ENCODE data around the gene TECRL.

Gene TECRL, protein sequence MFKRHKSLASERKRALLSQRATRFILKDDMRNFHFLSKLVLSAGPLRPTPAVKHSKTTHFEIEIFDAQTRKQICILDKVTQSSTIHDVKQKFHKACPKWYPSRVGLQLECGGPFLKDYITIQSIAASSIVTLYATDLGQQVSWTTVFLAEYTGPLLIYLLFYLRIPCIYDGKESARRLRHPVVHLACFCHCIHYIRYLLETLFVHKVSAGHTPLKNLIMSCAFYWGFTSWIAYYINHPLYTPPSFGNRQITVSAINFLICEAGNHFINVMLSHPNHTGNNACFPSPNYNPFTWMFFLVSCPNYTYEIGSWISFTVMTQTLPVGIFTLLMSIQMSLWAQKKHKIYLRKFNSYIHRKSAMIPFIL

DNA sequence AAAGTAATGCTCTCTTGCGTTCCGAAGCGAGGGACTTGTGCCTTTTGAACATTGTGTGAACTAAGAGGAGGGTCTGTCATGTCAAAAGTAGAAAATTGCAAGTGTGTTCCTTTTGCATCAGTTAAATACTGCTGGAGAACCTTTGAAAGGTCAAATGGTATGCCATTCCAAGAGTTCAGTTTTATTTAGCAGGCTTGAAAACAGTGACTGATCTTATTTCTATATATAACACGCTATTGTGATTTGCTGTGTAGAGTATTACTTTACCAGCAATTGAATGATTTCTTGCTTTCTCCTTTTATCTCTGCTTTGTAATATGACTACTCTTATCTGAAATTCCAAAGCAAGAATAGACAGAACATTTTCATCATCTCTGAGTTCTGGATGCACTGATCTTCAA is at the start of gene TECRL:
TSS of gene TECRL (minus strand) at position 151 of the 400 bp plus-strand sequence. CDS start at position 52, 99 bp downstream.
- DNase-seq: no peak

DNA sequence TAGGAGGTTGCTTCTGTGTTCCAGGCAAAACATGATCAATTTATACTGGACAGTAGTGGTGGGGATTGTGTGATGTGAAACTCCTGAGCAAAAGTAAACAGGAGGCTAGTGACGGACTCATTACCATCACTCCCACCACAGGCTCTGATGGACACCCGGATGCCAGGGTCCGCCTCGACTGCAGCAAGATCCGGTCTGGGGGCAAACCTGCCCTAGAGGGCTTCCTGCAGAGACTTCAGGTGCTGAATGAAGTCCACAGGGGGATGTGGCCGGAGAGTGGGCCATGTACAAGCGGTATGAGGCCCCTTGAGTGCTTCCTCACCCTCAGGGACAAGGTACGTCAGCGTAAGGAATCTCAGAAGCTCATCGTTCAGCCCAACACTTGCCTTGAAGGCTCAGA is 23.4 kb upstream of the TECRL start:
- DNase-seq: no peak

DNA sequence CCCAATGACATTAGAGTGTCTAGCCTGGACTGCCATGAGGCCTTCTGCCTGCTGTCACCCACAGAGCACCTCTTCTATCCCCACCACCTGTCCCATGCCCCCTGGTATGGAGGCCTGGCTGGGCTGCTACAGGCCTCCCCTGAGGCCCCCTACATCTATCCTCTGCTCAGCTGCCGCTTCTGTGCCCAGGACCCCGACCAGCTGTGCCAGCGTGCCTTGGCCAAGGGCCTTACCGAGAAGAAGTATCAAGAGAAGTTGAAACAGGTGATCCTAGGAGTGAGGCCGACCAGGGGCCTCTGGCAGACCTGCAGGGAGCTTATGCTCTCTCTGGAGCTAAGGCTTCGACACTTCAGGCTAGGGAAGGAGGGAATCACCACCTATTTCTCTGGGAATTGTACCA is 21.7 kb upstream of the TECRL start:
- DNase-seq: no peak

DNA sequence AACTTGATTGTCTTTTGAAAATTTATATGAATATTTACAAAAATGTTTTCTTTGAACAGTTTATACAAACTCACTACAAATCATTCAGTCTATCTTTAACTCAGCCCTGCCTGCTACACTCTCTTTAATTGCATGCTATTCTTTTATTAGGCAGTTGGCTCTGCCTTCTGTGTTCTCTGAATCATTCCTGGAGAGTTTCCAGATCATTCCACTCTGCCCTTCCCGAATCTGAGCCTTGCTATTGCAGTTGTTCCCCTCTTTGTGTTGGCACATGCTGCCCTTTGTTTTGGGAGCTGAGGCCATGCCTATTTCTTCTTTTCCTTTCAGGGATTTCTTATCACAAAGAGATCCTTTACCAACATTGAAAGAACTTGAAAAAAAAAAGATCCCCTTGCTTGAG is 8.7 kb upstream of the TECRL start:
- no peak for DNase-seq

DNA sequence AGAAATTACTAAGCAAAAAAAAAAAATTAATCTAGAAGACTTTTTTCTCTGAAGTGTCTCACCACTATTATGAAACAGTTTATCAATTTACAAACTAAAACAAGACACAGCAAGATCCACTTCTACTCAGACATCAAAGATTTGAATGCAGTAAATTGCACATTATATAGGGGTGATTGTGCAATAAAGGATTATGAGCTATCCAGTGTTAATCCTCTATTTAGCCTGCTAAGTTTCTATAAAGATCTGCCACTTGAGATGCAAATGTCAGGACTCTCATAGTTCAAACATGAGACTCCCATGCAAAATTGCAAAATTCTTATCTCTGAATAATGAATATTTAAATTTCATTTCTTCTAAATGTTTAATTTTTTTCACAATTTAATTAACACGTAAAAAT is 2.2 kb downstream of the TECRL start:
- no peak for DNase-seq

DNA sequence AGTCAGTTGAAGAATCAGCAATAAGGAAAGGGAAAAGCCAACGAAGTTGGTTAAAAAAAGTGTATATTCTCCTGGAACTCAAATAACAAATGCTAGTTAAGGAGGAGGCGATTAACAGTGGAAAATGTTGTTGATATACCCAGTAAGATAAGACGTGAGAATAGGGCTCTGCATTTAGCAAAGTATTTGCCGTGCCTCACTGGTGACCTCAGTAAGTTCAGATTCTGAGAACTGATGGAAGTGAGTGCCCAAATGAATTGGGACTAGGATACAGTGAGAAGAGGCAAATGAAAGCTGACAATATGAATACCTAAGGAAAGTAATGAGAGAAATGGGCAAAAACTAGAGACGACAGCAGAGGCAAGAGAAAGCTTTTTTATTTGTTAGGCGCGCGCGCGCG is 3.5 kb downstream of the TECRL start:
- no peak for DNase-seq

DNA sequence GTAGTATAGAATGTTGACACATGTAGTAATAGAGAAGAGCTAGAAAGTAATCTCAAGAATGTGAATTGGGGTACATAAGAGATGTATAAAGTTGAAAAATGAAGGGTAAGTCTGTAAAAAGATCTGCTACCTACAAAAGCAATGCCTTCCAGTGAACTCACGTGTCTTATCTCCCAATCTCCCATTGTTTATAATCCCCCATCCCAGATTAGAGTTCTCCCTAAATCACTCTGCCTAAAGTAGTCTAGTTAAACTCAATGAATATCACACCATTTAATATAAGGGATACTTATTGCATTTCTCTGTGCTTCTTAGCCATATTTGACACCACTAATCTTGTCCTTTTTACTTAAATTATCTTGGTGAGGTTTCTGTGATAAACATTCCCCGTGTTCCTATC is 6.6 kb downstream of the TECRL start:
- no peak for DNase-seq

DNA sequence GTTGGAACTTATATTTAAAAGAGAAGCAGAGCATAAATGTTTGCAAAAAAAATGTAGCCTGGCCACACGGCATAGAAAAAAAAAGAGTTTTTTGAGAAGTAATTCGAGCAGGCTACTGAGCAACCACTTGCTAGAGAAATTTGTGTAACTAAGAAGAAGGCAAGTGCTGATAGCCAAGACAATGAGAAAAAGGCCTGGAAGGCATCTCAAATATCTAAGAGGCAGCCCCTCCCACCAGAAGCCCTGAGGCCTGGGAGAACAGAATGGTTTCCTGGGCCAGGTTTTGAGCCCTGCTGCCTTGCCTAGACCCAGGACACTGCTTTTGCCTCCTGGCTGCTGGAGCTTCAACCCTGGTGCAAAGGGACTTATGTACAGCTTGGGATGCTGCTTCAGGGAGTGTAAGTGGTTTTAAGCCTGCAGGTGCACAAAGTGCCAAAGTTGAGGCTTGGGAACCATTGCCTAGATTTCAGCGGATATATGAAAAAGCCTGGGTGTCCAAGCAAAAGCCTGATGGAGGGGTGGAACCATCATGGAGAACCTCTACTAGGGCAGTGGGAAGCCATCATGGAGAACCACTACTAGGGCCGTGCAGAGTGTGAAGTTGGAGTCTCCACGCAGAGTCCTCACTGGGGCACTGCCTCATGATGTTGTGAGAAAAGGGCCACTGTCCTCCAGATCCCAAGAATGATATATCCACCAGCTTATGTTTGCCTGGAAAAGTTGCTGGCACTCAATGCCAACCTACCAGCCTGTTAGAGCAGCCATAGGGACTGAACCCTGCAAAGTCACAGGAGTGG is 9.7 kb downstream of the TECRL start:
- no peak for DNase-seq

DNA sequence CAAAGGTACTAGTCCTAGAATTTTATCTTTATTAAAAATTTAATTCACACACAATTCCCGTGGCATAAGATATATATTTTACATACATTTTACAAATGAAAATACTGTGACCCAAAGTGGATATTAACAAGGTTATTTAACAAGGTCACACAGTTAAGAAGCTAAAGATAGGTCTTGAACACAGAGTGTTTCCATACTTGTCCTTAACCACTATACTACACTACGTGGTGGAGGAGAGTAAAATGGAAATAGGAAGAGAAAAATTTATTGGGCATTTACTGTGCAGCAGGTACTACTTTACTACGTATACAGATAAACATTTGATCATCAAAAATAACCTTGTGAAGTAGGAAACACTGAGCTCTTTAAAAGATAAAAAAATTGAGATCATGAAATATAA is 14.8 kb downstream of the TECRL start:
- no peak for DNase-seq

DNA sequence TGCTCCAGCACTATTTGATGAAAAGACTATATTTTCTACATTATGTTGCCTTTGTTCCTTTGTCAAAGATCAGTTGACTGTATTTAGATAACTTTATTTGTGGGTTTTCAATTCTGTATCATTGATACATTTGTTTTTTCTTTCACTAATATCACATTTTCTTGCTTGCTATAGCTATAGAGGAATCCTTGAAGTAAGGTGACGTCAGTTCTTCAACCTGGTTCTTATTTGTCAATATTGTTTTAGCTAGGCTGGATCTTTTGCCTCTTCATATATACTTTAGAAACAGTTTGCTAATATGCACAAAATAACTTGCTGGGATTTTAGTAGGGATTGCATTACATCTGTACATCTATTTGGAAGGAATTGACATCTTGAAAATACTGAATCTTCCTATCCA is 21.0 kb downstream of the TECRL start:
- no peak for DNase-seq

DNA sequence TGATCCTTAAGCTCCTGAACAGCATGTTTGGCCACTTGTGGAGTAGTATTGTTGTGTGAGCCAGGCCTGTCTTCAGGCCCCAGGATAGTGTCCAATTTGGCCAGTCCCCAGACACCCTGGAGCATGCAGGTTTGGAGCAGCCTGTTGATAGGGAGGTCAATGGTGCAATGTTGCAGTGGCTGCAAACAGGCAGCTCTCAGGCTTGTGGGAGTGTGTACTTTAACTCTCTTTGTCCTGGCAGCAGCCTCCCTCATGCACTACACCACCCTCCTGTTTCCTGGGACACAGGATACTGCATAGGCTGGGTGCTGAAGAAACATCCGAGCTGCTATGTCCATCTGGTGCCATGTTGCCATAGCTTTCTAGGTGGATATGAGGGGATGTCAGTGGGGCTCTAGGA is 24.0 kb downstream of the TECRL start:
- no peak for DNase-seq

DNA sequence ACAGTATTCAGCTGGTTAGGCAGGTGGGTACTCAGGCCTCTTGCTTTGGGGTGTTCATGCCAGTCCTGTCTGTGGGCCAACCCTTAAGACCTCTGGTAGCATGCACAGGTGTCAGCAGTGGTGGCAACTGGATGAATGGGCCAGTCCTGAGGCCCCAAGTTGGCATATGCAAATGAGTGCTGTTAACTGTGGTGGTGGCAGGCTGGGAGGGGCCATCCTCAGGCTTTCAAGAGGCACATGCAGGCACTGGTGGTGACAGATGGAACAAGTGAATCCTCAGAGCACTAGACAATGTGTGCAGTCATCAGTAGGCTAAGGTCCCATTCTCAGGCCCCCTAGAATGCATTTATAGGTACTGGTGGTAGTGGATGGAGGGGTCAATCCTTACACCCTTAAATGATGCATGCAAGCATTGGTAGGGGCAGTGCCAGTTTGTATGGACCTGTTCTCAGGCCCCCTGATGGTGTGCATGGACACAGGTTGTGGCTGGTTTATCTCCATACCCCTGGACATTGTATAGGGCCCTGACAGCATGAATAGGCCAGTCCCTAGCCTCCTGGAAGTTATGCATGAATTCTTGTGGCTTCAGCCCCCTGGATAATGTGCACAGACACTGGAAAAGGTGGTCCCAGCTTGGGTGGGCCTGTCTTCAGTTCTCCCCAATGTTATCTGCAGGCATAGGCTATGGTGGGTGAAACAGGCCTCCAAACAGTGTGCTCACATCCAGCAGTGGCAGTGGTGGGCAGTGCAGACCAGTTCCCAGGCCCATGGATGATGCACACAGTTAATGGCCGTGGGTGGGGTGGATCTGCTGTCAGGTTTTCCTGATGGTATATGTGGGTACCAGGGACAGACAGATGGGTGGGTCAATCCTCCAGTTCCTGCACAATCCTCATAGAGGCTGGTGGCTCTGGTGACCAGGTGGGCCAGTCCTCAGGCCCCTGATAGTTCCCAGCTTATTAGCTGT is 24.7 kb downstream of the TECRL start:
- no peak for DNase-seq

DNA sequence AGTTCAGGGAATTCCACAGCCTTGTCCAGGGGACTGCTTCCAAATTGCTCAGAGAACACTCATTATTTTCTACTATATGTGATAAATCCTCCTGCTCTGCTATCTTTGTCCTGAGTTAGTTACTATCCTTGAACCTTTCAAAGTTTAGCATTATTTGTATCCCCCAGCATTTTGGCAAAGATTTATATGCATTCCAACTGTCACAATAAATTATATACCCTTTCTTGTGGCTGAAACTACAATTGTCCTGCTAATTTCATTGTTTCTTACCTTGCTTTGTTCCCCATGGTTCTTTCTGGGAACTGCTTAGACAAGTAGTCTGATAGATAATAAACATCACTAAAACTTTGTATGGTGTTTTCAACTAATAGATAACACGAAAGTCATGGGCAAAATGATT is 40.5 kb downstream of the TECRL start:
- no peak for DNase-seq

DNA sequence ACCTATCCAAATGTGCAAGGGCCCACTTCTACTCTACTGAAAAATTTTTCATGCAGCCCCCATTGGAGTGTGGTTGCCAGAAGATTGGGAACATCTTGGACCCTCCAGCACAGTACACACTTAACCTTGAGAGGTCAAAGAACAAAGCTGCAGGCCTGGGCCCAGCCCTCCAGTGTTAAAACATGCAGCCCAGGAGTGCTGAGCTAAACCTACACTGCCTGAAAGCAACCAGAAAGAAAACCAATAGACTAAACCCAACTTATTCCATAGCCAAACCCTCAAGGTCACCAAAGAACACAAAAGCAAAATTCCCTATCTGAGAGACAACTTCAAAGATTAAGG is 47.9 kb downstream of the TECRL start:
- DNase-seq: no peak

DNA sequence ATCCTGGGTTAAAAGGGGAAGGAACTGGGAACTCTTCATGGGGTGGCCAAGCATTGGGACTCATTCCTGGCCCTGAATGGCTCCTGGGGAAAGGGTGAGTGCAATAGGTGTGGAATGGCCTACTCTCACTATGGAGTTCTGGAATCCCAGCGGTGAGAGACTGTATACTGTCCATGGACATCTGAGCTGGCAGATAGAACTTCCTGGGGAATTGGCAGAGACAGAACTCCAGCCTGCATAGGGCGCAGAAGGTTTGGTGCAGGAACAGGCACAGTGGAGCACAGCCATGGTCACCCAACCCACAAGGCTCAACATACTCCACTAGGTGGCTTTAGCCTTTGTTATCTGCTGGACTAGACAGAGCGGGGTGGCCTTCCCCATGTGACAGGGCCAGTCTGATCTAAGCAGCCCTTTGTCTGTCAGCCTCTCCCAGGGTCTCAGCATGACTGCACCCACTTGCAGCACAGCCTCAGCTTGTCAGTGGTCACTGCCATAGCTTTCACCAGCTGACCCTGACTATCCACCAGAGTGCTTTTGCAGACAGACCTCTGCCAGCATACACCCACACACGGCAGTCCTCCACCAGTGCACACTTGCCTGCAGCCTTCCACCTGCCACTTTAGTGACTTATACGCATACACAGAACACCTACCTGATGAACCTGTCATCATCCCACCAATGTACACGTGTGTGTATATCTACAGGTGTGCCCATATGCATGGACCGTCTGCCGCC is 48.4 kb downstream of the TECRL start:
- DNase-seq: no peak

DNA sequence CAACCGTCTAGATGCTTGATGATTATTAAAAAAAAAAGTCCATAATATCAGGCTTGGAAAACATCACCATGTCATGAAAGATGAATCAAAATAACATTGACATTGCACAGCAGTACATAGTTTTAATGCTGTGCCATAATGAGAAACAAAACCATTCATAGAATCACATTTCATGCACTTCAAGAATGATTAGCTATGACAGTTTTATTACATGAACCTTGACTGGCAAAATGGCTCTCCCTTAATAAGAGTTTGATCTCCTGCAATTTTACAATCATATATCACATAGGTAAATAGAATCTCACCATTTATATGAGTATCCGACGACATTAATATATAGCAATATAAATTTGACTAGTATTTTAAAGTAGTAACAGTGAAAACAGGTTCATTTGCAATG is 49.8 kb downstream of the TECRL start:
- DNase-seq: no peak

DNA sequence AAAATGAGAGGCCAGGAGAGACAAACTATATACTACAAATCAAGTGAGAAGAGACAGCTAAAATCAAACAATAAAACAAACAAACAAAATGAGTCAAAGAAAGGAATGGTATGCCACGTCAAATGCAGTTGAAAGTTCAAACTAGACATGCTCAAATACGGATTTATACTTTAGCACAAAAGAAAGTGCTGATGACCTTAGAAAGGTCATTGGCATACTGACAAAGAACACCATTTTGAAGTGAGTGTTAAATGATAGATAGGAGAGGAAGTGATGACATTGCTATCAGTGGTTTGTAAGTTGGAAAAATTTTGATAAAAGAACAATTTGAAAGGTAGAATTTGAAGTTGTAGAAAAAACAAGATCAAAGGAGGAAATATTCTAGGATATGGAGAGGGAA is 55.3 kb downstream of the TECRL start:
- no peak for DNase-seq

DNA sequence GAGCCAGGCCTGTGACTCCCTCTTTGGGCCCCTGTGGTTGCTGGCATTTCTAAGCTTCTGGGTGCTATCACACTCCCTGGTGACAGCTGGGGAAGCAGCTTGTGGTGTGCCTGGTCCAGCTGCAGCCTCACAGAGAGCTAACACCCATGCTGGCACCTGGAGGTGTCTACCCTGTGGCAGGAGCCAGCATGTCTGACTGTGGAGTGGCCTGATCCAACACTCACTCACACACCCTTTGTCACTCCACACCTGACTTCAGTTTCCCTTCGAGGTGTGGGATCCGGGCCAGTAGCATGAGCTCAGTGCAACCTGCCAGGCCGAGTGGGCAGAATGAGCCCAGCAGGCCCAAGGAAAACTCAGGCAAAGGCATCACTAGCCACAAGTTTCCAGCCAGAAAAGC is 67.5 kb downstream of the TECRL start:
- DNase-seq: no peak

DNA sequence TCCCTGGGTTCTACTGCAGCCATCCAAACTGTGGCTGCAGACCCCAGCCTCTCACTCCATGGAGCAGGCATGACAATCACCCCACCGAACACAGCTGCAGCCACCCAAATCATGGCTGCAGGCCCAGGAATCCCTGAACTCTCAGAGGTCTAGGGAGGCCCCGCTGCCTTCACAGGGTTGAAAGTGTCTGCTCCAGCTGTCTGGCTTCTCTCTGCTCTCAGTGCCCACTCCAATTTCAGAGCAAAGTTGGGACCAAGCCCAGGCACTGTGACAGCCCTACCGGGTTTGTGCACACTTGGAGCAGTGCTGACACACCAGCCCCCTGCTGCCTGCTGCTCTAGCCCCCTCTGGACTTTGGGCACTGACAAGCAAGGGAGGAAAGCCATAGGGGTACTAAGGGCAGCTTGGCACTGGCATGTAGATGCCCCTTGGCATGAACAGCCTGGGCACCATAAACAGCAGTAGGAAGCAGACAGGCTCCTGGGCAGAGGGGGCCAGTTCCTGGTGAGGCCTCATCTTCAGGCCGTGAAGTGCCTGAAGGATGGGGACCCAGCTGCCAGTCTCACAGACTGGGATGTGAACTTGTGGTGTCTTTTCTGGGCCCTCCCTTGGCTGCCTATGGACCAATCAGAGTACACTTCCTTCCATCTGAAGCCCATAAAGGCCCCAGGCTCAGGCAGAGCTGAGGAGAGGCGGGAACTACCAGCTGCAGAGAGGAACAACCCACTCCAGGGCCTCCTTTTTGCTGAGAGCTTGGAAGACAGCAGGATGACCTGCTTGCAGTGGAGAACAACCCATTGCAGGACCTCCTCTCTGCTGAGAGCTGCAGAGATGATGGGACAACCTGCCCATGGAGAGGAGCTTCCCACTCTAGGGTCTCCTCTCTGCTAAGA is 68.8 kb downstream of the TECRL start:
- DNase-seq: no peak

DNA sequence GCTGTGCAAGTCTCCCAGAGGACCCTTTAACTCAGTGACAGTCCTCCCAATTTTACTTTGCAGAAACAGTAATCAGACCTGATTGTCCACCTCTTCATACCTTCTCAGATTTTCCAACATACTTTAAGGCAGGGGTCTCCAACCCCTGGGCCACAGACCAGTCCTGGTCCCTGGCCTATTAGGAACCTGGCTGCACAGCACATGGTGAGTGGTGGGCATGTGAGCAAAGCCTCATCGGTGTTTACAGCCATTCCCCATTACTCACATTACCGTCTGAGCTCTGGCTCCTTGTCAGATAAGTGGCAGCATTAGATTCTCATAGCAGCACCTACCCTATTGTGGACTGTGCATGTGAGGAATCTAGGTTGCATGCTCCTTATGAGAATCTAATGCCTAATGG is 74.3 kb downstream of the TECRL start:
- no peak for DNase-seq

DNA sequence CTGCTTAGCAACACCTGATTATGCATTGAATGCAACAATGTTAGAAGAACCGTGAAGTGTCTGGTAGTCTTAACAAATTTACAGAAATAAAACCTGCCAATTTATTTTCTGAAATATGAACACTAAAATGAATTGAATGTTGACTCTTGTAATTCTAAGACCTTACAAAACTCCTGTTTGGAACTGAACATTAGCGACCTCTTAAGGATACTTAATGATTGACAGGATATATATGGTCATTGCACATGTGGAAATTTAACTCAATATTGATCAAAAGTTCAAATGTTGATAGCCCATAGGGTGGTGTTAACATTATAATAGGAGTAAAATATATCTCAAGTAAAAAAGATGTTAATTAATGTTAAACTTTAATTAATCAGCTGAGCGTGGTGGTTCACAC is 79.1 kb downstream of the TECRL start:
- DNase-seq: no peak

DNA sequence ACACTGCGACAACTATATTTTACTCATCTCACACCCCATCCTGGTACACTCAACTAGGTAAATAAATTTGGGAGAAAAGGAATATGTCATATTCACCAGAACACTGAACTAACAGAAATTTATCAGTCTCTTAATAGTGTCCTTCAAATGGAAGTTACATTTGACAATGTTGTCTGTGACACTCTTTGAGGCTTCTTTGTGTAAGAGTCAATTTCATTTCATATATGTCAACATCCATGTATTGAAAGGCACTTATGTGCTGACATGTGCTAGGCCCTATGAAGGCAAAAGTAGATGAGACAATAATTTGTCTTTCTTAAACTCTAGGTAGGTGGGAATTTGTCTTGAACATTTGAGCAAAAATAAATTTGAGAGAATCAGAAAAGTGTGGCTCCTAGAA is 82.0 kb downstream of the TECRL start:
- DNase-seq: no peak
